ENCODE data around the gene TAB3.

The TAB3 gene

DNA sequence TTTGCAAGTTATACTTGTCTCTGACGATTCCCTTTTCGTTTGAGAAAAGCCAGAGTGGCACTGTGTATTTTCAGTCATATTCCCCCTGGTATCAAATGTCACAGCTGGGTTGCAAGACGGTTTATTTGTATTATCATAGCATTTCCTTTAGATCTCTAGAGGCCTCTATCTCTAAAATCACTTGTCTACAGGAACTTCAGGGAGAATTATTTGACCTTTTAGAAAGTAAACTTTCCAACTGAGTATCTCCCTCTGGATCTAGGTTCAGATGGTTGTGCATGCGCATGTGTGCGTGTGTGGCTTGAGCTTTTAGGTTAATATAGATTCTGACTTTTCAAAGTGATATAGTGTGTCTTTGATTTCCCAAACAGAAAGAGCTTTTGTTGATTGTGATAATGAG lies 15.1 kb upstream of the TAB3 start:
- no peak overlapping the region for H3K4me3 ChIP-seq (replicated peaks; ENCODE audit: low read depth, low read length)
- TF ChIP-seq CTCF (IDR thresholded peaks at IDR 0.05; ENCODE audit: low read depth, low read length, missing control alignments), result no peak
- no peak for DNase-seq (ENCODE audit: extremely low read depth, low read depth)

- no peak for TF ChIP-seq CTCF (IDR thresholded peaks at IDR 0.05; ENCODE audit: low read depth, low read length, missing control alignments)
- H3K4me3 ChIP-seq (replicated peaks; ENCODE audit: low read depth, low read length), result no peak overlapping the region
- DNase-seq (ENCODE audit: extremely low read depth, low read depth), result no peak
Observed at GRCh38 chrX:30900227-30900626, 11.2 kb upstream of the TAB3 start.

DNA sequence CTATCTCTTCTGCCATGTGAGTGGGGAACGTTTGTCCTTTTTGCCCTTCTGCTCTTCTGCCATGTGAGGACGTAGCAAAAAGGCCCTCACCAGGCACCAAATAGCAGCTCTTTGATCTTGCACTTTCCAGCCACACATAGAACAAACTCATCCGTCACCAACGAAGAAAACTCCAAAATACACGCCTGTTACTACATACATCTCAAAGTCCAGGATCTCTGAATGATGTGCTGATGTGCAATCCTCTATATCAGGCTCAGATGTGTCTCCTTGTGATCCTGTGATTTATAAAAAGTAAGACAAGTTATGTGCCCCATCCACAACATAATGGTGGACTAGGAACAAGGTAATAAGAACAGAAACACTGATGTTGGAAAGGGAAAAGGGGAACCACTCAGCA lies 9.8 kb upstream of the TAB3 start:
- no peak overlapping the region for H3K4me3 ChIP-seq (replicated peaks; ENCODE audit: low read depth, low read length)
- TF ChIP-seq CTCF (IDR thresholded peaks at IDR 0.05; ENCODE audit: low read depth, low read length, missing control alignments), result no peak
- no peak for DNase-seq (ENCODE audit: extremely low read depth, low read depth)

DNA sequence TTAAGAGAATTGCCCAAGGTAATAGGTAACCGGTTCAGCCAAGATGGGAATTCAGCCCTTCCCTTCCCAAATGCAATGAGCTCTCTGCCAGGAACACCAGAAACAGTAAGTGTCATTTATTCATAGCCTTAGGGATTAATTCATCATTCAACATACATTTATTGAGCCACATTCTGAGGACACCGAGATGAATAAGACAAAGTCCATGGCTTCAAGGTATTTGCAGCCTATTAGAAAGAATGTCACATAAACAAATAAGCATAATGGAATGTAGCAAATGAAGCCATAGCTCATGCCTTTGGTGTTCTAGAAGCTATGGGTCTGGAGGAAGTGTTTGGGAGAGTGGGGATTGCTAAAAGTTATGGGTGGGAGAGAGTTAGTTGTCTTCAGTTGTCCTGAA lies 6.3 kb upstream of the TAB3 start:
- no peak overlapping the region for H3K4me3 ChIP-seq (replicated peaks; ENCODE audit: low read depth, low read length)
- no peak for TF ChIP-seq CTCF (IDR thresholded peaks at IDR 0.05; ENCODE audit: low read depth, low read length, missing control alignments)
- no peak for DNase-seq (ENCODE audit: extremely low read depth, low read depth)

- no peak overlapping the region for H3K4me3 ChIP-seq (replicated peaks; ENCODE audit: low read depth, low read length)
- no peak for DNase-seq (ENCODE audit: extremely low read depth, low read depth)
- no peak for TF ChIP-seq CTCF (IDR thresholded peaks at IDR 0.05; ENCODE audit: low read depth, low read length, missing control alignments)
Observed at GRCh38 chrX:30893206-30893605, 4.2 kb upstream of the TAB3 start.

- no peak overlapping the region for H3K4me3 ChIP-seq (replicated peaks; ENCODE audit: low read depth, low read length)
- no peak for TF ChIP-seq CTCF (IDR thresholded peaks at IDR 0.05; ENCODE audit: low read depth, low read length, missing control alignments)
- no peak for DNase-seq (ENCODE audit: extremely low read depth, low read depth)
Observed at GRCh38 chrX:30892591-30892990, 3.5 kb upstream of the TAB3 start.

- TF ChIP-seq CTCF (IDR thresholded peaks at IDR 0.05; ENCODE audit: low read depth, low read length, missing control alignments), result no peak
- peak overlapping the region; percentile 65 for H3K4me3 ChIP-seq (replicated peaks; ENCODE audit: low read depth, low read length)
- no peak for DNase-seq (ENCODE audit: extremely low read depth, low read depth)
Observed at GRCh38 chrX:30888526-30889146, 418 bp downstream of the TAB3 start.

Data from HFF-Myc (cell line).